ENCODE results near the gene SLC24A3.

The SLC24A3 gene

DNA sequence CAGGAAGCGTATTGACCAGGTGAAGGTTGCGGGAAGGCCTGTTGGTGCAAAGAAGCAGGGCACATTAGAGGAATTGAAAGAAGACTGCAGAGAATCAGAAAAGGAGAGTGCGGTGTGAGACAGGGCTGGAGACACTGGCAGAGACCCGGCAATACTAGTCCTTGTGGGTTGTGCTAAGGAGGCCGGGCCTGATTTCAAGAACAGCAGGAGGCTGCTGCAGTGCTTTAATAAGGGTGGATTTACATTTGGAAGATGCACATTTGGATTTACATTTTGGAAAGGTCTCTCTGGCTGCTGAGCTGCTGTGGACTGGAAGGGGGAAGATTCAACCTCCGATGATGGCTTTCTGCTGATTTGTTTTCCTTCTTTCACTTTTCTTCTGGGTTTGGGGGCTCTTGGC, 167.8 kb downstream of the SLC24A3 start:
- in situ Hi-C loops (cut with MboI; ENCODE audit: low sequenced_read_pairs): no loop called here

DNA sequence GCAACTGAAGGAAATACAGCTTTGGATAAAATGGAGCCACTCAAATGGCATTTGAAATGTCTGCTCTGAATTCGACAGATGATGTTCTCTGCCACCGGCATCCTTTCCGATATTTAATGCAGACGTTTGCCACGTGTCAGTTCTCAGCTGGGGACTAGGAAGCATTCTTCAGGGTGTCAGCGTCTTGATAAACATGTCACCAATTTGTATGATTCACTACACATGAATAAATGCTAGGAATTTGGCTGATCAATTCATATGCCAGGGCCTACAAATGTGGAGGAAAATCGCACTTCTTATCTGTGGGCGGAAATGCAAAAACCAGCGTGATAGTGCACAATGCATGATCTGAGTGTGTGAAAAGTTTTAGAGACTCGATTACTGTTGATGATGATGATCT, 169.5 kb downstream of the SLC24A3 start:
- in situ Hi-C loops (cut with MboI; ENCODE audit: low sequenced_read_pairs): no loop called here

DNA sequence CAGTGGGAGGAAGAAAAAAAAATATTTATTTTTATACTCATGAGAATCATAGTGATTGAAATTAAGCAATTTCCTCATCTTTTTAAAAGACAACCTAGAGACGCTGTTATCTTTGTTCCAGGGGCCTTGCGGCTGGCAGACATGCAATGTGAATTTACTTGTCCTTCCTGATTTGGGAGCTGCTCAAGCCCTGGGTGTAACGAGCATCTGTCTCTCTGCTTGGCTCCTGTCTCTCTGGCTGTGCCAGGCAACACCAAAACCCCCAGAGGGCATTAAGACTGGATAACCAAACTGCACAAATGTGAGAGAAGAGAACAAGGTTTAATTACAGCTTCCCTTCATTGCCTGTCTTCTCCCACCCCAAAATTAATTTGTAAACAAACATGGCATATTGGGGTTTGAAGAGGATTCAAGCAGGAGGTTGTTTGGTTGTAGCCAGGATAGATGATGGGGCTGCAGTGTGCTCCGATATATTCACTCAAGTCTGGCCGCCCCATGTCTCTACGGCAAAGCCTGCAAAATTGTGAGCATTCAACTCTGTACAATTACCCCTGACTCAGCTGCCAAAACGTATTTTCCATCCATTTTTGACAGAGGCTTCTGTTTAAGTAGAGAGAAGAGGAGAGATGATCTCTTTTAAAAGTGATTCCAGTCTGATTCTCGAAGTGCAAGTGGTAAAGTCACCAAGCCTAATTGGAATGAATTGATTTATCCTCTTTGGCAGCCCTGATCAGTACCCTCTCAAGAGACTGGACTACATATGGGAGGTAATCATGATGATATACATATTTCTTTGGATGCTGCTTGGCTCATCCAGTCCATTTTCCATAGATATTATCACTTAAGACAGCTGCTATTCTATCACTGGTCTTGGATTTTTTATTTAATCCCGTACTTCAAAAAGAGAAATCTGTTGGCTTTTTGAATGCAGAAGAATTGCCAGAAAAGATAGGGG, 170.2 kb downstream of the SLC24A3 start:
- in situ Hi-C loops (cut with MboI; ENCODE audit: low sequenced_read_pairs): no loop called here

DNA sequence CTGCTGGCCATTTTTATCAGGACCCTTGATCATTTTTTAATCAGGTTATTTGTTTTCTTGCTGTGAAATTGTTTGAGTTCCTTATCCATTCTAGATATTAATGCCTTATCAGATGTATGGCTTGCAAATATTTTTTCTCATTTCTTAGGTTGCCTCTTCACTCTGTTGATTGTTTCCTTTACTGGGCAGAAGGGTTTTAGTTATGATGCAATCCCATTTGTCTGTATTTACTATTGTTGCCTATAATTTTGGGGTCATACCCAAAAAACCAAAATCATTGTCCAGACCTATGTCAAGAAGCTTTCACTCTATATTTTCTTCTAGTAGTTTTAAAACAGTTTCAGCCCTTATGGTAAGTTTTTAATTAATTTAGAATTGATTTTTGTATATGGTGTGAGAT, 172.5 kb downstream of the SLC24A3 start:
- in situ Hi-C loops (cut with MboI; ENCODE audit: low sequenced_read_pairs): no loop called here

DNA sequence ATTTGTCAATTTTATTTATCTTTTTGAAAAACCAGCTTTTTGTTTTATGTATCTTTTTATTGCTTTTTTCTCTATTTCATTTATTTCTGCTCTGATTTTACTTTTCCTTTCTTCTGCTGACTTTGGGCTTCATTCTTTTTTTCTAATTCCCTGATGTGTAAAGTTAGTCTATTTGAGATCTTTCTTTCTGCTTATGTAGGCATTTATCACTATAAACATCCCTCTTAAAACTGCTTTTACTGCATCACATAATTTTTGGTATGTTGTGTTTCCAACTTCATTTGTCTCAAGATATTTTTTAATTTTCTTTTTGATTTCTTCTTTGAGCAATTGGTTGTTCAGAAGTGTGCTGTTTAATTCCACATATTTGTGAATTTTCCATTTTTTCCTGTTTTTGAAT, 174.8 kb downstream of the SLC24A3 start:
- in situ Hi-C loops (cut with MboI; ENCODE audit: low sequenced_read_pairs): no loop called here

DNA sequence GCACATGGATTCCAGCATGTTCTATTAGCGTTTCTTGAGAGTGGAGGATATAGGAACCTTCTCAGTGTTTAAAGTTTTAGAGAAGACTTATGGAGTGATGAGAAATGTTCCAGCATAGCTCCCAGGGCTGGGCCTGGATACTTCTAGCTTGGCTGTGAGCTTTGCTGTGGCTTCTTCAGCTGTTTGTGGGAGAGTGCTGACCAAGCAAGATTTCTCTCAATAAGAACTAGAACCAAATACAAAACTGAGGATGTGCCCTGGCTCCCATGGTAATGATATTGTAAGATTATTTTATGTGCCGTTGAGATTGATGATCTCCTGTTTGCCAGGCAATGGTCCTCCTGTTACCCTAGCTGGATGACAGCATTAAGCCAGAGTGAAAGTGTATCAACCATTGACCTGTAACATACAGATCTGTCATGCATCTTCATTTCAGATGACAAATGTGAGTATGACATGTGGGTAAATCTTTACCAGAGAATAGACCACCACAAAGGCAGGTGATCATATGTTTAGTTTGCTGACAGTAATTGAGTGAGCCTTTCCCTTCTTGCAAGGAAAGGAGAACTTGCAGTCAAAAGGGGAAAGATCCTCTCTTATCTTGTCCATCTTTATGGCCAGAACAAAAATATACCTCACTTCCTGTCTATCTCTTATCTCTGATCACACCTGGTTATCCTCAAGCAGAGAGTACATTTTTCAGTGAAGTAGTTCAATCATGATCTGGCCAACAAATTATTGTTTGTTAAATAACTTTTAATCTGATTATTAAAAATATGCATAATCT, 180.1 kb downstream of the SLC24A3 start:
- in situ Hi-C loops (cut with MboI; ENCODE audit: low sequenced_read_pairs): no loop called here

DNA sequence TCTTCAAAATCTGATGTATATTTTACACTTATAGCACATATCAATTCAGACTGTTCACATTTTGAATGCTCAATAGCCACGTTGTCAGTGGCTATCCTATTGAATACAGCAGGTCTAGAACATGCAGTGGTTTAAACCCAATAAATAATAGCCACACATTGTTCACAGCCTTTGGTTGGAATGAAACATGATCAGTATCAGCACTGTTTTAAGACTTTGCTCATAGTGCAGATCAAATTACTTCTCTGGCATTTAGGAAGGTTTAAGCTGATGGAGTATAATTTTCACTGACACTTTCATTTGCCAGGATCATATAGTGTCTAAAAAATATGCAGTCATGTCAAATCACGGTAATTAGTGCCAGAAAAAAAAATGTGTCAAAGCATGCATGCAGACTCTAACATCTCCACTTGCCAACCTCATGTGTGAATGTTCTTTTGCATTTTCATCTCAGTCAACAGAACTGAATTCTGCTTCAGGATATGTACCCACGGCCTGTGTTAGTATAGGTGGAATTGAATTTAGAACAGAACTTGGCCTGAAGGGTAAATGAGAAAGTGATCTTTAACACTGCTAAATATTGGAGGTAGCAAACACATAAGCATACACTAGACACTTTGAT, 184.1 kb downstream of the SLC24A3 start:
- in situ Hi-C loops (cut with MboI; ENCODE audit: low sequenced_read_pairs): no loop called here

DNA sequence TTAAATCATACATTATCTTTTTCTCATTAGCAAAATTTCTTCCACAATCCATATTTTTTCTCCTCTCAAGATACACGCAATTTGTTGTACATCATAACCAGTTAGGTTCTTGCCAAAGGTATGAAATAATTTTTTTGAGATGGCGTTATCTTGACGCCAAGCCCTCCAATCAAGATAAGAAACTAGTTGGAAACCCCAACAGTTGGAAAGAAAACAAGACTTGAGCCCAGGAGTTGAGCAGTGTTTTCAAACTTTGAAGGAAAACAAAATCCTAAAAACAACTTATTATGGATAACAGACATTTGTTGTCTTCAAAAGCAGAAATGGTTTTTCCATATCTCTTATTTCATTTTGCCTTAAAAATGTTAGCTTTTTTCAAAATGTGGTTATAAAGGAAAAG, 184.8 kb downstream of the SLC24A3 start:
- in situ Hi-C loops (cut with MboI; ENCODE audit: low sequenced_read_pairs): no loop called here

DNA sequence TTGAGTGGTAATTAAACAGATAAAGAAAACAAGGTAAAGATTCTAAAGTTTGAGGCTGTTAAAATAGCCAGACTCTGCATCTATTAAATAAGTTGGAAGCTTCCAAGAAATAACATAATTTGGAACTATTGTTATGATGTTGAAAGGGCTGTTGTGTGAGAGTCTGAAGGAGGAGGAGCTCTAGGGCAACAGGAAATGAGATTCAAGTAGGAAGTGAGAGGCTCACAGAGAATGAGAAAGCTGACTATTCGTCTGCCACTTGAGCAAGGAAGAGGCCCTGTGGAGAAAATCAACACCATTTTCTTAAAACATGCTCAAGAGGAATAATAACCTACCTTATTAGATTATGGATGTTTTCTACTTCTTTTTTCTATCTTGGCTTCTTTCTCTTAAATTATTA, 185.2 kb downstream of the SLC24A3 start:
- in situ Hi-C loops (cut with MboI; ENCODE audit: low sequenced_read_pairs): no loop called here

DNA sequence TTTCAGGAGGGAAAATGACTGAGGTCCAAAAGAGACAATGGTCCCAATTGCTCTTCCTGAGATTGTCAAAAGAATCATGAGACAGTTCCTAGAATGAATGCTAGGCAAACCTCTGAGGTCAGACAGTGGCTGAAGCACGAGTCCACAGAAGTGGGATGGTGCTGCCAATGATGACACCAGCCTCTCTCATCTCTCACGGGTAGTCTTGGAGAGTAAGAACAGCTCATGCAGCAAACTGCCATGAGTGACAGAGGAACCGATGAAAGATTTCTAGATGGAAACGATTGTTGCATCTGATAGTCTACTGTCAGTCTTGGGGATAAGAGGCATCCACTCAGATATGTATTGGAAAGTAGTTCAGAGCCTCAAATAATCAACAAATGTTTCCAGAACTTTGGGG, 188.7 kb downstream of the SLC24A3 start:
- in situ Hi-C loops (cut with MboI; ENCODE audit: low sequenced_read_pairs): no loop called here

DNA sequence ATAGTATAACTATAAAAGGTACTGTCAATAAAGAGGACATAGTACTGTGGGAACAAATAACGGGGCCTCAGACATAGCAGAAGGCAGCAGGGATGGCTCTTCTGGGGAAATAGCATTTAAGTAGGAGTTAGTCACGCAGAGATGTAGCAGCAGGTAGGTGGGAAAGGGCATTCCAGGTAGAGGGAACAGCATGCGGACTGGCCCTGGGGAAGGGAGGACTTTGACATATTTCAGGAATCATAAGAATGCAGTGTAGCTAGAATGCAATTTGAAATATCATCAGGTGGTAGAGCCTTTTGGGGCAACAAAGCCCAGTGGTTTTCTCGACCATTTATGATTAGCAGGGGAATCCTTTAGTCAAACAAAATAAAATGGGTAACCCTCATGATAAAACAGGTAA, 191.1 kb downstream of the SLC24A3 start:
- in situ Hi-C loops (cut with MboI; ENCODE audit: low sequenced_read_pairs): no loop called here

DNA sequence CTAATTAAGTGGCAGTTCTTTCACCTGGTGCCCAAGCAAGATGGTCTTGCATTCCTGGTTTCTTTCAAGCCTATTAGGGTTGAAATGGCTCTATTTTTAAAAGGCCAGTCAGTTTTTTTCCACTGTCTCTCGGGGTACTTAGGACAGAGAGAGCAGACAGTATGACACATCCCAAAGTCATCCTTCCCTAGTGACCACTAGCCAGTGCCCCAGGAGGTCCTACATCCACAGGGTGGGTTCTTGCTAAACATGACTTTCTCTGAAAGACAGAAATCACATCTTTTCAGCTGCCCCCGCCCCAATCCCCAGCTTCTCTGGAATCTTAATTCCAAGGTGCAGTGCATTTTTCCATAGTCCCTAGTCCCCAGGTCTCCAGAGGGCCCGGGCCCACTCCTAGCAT, 192.4 kb downstream of the SLC24A3 start:
- in situ Hi-C loops (cut with MboI; ENCODE audit: low sequenced_read_pairs): no loop called here

DNA sequence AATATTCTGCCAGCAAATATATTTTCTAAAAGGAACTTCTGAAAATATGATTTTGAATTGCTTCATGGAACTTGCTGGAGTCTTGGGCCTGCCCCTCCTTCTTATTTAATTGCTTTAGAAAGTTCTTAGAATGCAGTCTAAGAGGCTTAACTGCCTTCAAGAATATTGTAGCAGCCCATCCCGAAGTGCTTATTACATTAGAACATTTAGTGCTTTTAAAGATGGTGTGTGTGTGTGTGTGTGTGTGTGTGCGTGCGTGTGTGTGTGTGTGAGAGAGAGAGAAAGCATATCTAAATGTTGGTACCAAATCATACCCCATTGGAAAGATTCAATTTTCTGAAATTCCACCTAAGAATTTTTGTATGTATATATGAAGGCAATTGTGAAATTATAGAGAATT, 193.5 kb downstream of the SLC24A3 start:
- in situ Hi-C loops (cut with MboI; ENCODE audit: low sequenced_read_pairs): no loop called here

DNA sequence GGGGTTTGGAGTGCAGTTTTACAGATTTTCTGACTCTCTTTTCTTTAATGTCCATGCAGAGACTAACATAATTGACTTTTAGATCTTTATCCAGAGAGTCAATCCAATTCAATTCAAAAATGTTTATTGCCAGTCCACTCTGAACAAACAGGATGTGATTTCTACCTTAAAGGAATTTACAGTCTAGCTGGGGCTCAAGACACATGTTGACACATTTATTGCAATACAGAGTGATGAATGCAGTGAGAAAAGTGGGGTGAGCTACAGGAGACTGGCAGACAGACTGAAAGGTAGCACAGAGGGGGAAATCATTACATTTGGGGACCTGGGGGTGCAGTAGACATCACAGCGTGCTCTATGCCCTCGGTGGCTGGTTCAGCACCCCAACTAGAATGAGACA, 193.9 kb downstream of the SLC24A3 start:
- in situ Hi-C loops (cut with MboI; ENCODE audit: low sequenced_read_pairs): no loop called here

DNA sequence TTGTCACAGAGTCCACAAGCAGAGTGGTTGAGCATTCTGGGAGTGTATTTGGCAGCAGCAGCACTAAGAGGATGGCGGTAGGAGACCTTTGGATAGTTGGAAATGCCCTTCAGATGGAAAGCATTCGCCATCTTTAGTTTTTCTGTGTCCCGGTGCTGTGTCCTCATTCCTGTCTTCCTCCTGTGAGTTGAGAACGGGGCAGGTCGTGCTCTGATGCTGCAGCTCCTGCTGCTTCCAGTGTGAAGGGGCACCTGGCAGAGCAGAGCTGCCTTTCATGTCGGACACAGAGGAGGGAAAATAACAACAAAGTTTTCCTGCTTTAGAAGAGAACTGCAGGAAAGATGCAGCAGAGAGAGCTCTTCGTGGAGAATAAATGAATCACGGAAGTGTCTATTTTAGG, 194.8 kb downstream of the SLC24A3 start:
- in situ Hi-C loops (cut with MboI; ENCODE audit: low sequenced_read_pairs): no loop called here

DNA sequence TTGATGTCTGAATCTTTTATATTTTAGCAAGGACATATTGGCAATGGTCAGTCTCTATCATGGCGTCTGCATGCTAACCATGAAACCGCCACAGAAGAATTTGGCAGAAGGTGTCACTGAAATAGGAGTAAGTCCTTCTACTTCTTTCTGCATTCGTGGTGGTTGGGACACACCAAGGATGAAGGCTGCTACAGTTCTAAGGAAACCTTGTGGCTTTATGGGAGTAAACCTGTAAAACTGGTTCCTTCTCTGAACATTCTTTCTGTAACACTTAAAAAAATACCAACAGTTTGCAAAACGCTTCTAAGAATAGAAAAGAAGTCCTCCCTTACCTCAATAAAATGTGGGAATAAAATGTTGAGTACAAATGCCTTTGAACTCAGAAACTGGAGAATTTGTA, 195.3 kb downstream of the SLC24A3 start:
- in situ Hi-C loops (cut with MboI; ENCODE audit: low sequenced_read_pairs): no loop called here

DNA sequence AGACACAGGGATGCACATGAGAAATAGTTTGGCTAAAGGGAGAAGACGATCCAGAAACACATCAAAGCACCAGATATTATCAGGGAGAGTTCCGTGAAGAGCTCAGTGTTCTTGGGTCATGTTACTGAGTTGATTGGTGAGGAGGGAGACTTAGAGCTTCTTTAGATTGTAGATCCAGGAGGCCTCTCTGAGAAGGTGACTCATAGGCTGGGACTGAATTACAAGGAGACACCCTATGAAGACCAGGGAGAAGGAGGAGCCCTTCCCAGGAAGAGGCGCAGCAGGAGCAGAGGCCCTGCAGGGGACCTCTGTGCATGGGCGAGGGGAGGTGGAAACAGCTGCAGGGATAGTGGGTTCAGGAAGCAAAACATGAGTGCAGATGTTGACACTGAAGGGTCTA, 196.5 kb downstream of the SLC24A3 start:
- in situ Hi-C loops (cut with MboI; ENCODE audit: low sequenced_read_pairs): no loop called here

DNA sequence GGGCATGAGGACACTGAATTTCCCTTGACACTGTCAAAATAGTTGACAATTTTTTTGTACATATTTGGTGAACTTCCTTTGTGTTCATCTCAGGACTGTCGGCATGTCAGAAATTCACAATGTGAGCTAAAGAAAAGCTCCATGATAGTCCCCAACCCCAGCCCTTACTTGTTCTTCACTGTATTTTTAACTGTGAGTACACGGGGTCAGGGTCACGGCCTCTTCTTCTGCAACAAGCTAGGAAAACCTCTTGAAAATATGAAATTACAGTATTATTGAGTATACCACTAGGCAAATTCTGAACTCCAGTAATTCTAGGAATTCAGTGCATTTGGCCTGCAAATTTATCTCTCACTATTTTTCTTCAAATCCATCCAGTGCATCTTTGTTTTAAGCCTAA, 199.4 kb downstream of the SLC24A3 start:
- in situ Hi-C loops (cut with MboI; ENCODE audit: low sequenced_read_pairs): no loop called here

DNA sequence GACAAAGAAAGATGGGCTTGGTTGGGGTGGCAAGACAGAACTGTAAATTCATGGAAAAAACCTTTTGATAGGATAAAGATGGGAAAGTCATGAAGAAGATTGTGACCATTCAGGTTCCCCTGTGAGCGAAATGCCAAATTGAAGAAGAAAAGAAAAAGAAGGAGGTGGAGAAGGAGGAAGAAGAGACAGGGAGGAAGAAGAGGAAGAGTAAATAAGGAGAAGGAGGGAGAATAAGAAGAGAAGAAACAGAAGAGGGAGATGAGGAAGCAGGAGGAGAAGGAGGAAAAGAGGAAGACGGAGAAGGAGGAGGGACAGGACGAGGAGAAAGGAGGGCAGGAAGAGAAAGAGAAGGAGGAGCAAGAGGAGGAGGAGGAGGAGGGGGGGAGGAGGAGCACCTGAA, 199.8 kb downstream of the SLC24A3 start:
- in situ Hi-C loops (cut with MboI; ENCODE audit: low sequenced_read_pairs): no loop called here

DNA sequence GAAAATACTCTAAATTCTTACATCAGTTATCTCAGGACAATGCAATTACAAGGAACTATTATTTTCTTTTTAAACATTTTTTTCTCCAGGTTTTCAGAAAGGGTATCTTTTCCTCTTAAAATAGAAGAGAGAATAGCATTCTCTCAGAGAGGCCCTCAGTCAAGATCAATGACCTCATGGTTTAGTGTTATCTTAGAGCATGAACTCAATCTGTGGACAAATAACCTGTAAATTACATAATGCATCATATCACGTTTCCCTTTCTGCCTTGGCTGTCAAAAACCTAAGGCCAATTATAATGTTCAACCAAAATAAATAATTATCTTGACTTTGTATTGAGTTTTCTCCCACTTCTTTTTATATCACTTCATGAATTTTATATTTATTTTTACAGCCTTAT, 202.2 kb downstream of the SLC24A3 start:
- in situ Hi-C loops (cut with MboI; ENCODE audit: low sequenced_read_pairs): no loop called here

DNA sequence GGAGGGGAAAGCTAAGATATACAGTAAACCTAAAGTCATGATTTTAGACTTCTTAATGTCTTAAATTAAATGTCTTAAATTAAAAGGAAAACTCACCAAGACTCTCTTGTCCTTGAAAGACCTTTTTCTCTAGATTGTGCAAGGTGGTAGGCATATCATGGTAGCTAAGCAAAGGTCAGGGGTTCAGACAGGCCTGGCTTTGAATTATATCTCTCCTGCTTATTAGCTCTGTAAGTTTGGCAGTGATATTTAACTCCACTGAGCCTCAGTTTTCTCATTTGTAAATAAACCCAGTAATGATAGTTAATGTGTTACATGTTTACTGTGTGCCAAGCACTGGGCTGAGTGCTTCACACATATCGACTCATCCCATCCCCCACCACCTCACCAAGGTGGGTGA, 203.3 kb downstream of the SLC24A3 start:
- in situ Hi-C loops (cut with MboI; ENCODE audit: low sequenced_read_pairs): no loop called here

DNA sequence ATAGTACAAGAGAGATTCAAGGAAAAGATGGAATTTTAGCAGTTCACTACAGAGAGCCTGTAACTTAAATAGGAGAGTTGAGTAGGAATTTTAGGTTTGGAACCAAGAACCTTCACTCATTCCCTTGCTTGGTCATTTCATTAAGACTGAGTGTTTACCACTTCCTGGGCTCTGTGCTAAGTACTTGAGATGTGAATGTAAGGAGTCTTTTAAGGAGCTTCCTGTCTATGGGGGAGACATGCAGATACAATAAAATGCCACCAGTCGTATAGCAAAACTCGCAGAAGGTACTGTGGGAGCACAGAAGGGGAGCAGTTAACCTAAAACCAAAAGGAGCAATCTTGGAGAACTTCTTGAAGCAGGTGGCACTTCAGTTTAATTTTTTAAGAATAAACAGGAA, 204.2 kb downstream of the SLC24A3 start:
- in situ Hi-C loops (cut with MboI; ENCODE audit: low sequenced_read_pairs): no loop called here
